SK-N-SH treated with all-trans-retinoic acid at 6 μM for 48 hours (cell line): ENCODE data around the gene EXD3.

Source experiments
- ATAC-seq: fragments of 200-7000 bp; cut with Tn5 transposase; 3 replicates; pipeline ENCODE4 v1.9.1; 2020; ENCODE audit warnings: mild to moderate bottlenecking, moderate library complexity
- ARNTL ChIP-seq: fragments of 450-650 bp; formaldehyde crosslinking; IDR thresholded peaks from 2 replicates; pipeline ENCODE4 v1.5.0; 2020; ENCODE audit warnings: low read depth, mild to moderate bottlenecking, moderate library complexity, borderline replicate concordance
- BACH2 ChIP-seq: fragments of 250-450 bp; sonication (Bioruptor Pico); IDR thresholded peaks from 2 replicates; pipeline ENCODE4 v1.9.0; 2021; ENCODE audit warnings: mild to moderate bottlenecking, borderline replicate concordance
- CSDC2 ChIP-seq: fragments of 250-450 bp; sonication (Bioruptor Pico); IDR thresholded peaks from 2 replicates; pipeline ENCODE4 v1.5.0; 2020; ENCODE audit warnings: mild to moderate bottlenecking, moderate library complexity
- ESRRG ChIP-seq: fragments of 250-450 bp; sonication (Bioruptor Pico); IDR thresholded peaks from 2 replicates; pipeline ENCODE4 v1.6.1; 2021; ENCODE audit warnings: mild to moderate bottlenecking
- GLIS3 ChIP-seq: fragments of 250-450 bp; sonication (Bioruptor Pico); IDR thresholded peaks from 2 replicates; pipeline ENCODE4 v1.5.0; 2020; ENCODE audit warnings: mild to moderate bottlenecking, moderate library complexity
- OSR1 ChIP-seq: fragments of 250-450 bp; sonication (Bioruptor Pico); IDR thresholded peaks from 2 replicates; pipeline ENCODE4 v1.8.0; 2022; ENCODE audit warnings: moderate library complexity, mild to moderate bottlenecking, inconsistent platforms
- PPARA ChIP-seq: fragments of 250-450 bp; sonication (Bioruptor Pico); IDR thresholded peaks from 2 replicates; pipeline ENCODE4 v1.5.0; 2020; ENCODE audit warnings: mild to moderate bottlenecking, borderline replicate concordance
- RARB ChIP-seq: fragments of 250-450 bp; sonication (Bioruptor Pico); IDR thresholded peaks from 2 replicates; pipeline ENCODE4 v1.8.0; 2021; ENCODE audit warnings: mild to moderate bottlenecking, moderate library complexity
- TCF4 ChIP-seq: fragments of 250-450 bp; sonication (Bioruptor Pico); IDR thresholded peaks from 2 replicates; pipeline ENCODE4 v1.8.0; 2021; ENCODE audit warnings: mild to moderate bottlenecking, moderate library complexity, borderline replicate concordance
- TOX ChIP-seq: fragments of 250-450 bp; sonication (Bioruptor Pico); IDR thresholded peaks from 2 replicates; pipeline ENCODE4 v1.8.0; 2021; ENCODE audit warnings: mild to moderate bottlenecking, moderate library complexity, borderline replicate concordance
- TSHZ2 ChIP-seq: fragments of 250-450 bp; sonication (Bioruptor Pico); IDR thresholded peaks from 2 replicates; pipeline ENCODE4 v1.5.0; 2020; ENCODE audit warnings: mild to moderate bottlenecking, moderate library complexity
- ZC3H10 ChIP-seq: fragments of 250-450 bp; sonication (Bioruptor Pico); IDR thresholded peaks from 2 replicates; pipeline ENCODE4 v1.5.1; 2021; ENCODE audit warnings: mild to moderate bottlenecking, moderate library complexity
- ZFP30 ChIP-seq: fragments of 450-650 bp; formaldehyde crosslinking; IDR thresholded peaks from 2 replicates; pipeline ENCODE4 v1.5.0; 2022; ENCODE audit warnings: mild to moderate bottlenecking, moderate library complexity
- ZNF565 ChIP-seq: fragments of 450-650 bp; formaldehyde crosslinking; conservative IDR thresholded peaks from 2 replicates; pipeline ENCODE4 v1.5.0; 2020; ENCODE audit warnings: low read depth, mild to moderate bottlenecking, moderate library complexity
- ZNF70 ChIP-seq: fragments of 450-650 bp; formaldehyde crosslinking; IDR thresholded peaks from 2 replicates; pipeline ENCODE4 v1.5.0; 2020; ENCODE audit warnings: mild to moderate bottlenecking, moderate library complexity
- ZNF8 ChIP-seq: fragments of 450-650 bp; formaldehyde crosslinking; IDR thresholded peaks from 2 replicates; pipeline ENCODE4 v1.5.0; 2020; ENCODE audit warnings: mild to moderate bottlenecking, moderate library complexity
- TF ChIP-seq, protein P1 (sequence below): fragments of 250-450 bp; sonication (Bioruptor Pico); IDR thresholded peaks from 2 replicates; pipeline ENCODE4 v1.5.1; 2020; ENCODE audit warnings: low read depth, mild to moderate bottlenecking, moderate library complexity
- TF ChIP-seq, protein P2 (sequence below): fragments of 250-450 bp; sonication (Bioruptor Pico); IDR thresholded peaks from 2 replicates; pipeline ENCODE4 v1.8.0; 2021; ENCODE audit warnings: low read depth, mild to moderate bottlenecking, moderate library complexity, borderline replicate concordance
- TF ChIP-seq, protein P3 (sequence below): fragments of 250-450 bp; sonication (Bioruptor Pico); IDR thresholded peaks from 2 replicates; pipeline ENCODE4 v1.5.1; 2021; ENCODE audit warnings: mild to moderate bottlenecking, moderate library complexity
- TF ChIP-seq, protein P4 (sequence below): fragments of 250-450 bp; sonication (Bioruptor Pico); IDR thresholded peaks from 2 replicates; pipeline ENCODE4 v1.8.0; 2020; ENCODE audit warnings: mild to moderate bottlenecking, moderate library complexity, borderline replicate concordance

Gene EXD3

GRCh38 chr9:137336735-137337134, 86.2 kb downstream of the EXD3 start (continued):
- TF ChIP-seq, protein P1, sequence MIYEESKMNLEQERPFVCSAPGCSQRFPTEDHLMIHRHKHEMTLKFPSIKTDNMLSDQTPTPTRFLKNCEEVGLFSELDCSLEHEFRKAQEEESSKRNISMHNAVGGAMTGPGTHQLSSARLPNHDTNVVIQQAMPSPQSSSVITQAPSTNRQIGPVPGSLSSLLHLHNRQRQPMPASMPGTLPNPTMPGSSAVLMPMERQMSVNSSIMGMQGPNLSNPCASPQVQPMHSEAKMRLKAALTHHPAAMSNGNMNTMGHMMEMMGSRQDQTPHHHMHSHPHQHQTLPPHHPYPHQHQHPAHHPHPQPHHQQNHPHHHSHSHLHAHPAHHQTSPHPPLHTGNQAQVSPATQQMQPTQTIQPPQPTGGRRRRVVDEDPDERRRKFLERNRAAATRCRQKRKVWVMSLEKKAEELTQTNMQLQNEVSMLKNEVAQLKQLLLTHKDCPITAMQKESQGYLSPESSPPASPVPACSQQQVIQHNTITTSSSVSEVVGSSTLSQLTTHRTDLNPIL: no peak
- TF ChIP-seq TCF4 (no peak), TOX (CRISPR knock-in tag) (no peak), GLIS3 (CRISPR knock-in tag) (no peak), BACH2 (CRISPR knock-in tag) (no peak)
- TF ChIP-seq, protein P2, sequence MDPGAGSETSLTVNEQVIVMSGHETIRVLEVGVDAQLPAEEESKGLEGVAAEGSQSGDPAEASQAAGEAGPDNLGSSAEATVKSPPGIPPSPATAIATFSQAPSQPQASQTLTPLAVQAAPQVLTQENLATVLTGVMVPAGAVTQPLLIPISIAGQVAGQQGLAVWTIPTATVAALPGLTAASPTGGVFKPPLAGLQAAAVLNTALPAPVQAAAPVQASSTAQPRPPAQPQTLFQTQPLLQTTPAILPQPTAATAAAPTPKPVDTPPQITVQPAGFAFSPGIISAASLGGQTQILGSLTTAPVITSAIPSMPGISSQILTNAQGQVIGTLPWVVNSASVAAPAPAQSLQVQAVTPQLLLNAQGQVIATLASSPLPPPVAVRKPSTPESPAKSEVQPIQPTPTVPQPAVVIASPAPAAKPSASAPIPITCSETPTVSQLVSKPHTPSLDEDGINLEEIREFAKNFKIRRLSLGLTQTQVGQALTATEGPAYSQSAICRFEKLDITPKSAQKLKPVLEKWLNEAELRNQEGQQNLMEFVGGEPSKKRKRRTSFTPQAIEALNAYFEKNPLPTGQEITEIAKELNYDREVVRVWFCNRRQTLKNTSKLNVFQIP (CRISPR knock-in tag): no peak
- TF ChIP-seq, all 23 proteins: peak for 0

GRCh38 chr9:137333016-137333671, 89.8 kb downstream of the EXD3 start:
- TF ChIP-seq, protein P1: no peak
- TF ChIP-seq ZC3H10 (CRISPR knock-in tag) (no peak), GLIS3 (CRISPR knock-in tag) (no peak), ZNF70 (no peak), CSDC2 (CRISPR knock-in tag) (no peak), ESRRG (no peak), TCF4 (no peak), PPARA (CRISPR knock-in tag) (no peak), OSR1 (no peak), ZNF8 (no peak), ZFP30 (CRISPR knock-in tag) (no peak)
- TF ChIP-seq, protein P2 (CRISPR knock-in tag): no peak
- TF ChIP-seq, protein P3, sequence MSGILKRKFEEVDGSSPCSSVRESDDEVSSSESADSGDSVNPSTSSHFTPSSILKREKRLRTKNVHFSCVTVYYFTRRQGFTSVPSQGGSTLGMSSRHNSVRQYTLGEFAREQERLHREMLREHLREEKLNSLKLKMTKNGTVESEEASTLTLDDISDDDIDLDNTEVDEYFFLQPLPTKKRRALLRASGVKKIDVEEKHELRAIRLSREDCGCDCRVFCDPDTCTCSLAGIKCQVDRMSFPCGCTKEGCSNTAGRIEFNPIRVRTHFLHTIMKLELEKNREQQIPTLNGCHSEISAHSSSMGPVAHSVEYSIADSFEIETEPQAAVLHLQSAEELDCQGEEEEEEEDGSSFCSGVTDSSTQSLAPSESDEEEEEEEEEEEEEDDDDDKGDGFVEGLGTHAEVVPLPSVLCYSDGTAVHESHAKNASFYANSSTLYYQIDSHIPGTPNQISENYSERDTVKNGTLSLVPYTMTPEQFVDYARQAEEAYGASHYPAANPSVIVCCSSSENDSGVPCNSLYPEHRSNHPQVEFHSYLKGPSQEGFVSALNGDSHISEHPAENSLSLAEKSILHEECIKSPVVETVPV (CRISPR knock-in tag): no peak
- ATAC-seq: no peak

GRCh38 chr9:137331929-137332328, 91.0 kb downstream of the EXD3 start:
- ATAC-seq: no peak
- TF ChIP-seq, protein P4, sequence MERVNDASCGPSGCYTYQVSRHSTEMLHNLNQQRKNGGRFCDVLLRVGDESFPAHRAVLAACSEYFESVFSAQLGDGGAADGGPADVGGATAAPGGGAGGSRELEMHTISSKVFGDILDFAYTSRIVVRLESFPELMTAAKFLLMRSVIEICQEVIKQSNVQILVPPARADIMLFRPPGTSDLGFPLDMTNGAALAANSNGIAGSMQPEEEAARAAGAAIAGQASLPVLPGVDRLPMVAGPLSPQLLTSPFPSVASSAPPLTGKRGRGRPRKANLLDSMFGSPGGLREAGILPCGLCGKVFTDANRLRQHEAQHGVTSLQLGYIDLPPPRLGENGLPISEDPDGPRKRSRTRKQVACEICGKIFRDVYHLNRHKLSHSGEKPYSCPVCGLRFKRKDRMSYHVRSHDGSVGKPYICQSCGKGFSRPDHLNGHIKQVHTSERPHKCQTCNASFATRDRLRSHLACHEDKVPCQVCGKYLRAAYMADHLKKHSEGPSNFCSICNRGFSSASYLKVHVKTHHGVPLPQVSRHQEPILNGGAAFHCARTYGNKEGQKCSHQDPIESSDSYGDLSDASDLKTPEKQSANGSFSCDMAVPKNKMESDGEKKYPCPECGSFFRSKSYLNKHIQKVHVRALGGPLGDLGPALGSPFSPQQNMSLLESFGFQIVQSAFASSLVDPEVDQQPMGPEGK (CRISPR knock-in tag): no peak
- no peak for TF ChIP-seq TCF4
- TF ChIP-seq, protein P2 (CRISPR knock-in tag): no peak
- no peak for TF ChIP-seq ARNTL (CRISPR knock-in tag)
- no peak for TF ChIP-seq CSDC2 (CRISPR knock-in tag)
- TF ChIP-seq ZNF8: no peak
- TF ChIP-seq, protein P3 (CRISPR knock-in tag): no peak
- no peak for TF ChIP-seq GLIS3 (CRISPR knock-in tag)
- TF ChIP-seq TSHZ2 (CRISPR knock-in tag): no peak
- TF ChIP-seq ZNF70: no peak
- TF ChIP-seq BACH2 (CRISPR knock-in tag): no peak
- TF ChIP-seq RARB (CRISPR knock-in tag): no peak
- no peak for TF ChIP-seq ZNF565 (CRISPR knock-in tag)
